ENCODE data around the gene PDE7B.

PDE7B gene

DNA sequence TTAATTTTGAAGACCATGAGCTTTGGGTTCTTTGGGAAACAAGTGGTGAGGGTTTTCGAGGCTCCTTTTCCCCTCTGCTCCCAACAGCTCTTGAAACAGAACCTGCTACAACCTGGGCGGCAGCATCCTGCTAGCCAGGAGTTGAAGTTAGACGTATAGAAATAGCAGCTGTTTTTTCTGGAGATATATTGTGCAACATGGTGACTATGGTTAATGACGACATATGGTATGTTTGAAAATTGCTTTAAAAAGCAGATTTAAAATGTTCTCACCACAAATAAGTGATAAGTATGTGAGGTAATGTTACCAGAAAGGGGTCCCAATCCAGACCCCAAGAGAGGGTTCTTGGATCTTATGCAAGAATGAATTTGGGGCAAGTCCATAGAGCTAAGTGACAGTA is 138.9 kb downstream of the PDE7B start:
- H3K4me1 Mint-ChIP-seq, result no peaks in the 10 kb centered on the region
- H3K4me3 Mint-ChIP-seq, result no peak overlapping the region
- H3K27ac Mint-ChIP-seq, result no peak overlapping the region
- TF ChIP-seq, protein P1, sequence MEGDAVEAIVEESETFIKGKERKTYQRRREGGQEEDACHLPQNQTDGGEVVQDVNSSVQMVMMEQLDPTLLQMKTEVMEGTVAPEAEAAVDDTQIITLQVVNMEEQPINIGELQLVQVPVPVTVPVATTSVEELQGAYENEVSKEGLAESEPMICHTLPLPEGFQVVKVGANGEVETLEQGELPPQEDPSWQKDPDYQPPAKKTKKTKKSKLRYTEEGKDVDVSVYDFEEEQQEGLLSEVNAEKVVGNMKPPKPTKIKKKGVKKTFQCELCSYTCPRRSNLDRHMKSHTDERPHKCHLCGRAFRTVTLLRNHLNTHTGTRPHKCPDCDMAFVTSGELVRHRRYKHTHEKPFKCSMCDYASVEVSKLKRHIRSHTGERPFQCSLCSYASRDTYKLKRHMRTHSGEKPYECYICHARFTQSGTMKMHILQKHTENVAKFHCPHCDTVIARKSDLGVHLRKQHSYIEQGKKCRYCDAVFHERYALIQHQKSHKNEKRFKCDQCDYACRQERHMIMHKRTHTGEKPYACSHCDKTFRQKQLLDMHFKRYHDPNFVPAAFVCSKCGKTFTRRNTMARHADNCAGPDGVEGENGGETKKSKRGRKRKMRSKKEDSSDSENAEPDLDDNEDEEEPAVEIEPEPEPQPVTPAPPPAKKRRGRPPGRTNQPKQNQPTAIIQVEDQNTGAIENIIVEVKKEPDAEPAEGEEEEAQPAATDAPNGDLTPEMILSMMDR (IDR thresholded peaks at IDR 0.05; ENCODE audit: unreplicated experiment in 3 of 3), result no peak
- no peaks in the 10 kb centered on the region for H3K36me3 Mint-ChIP-seq (ENCODE audit: low read depth)
- H3K27me3 Mint-ChIP-seq (ENCODE audit: low read depth), result no peaks in the 10 kb centered on the region
- no peaks in the 10 kb centered on the region for H3K9me3 Mint-ChIP-seq

DNA sequence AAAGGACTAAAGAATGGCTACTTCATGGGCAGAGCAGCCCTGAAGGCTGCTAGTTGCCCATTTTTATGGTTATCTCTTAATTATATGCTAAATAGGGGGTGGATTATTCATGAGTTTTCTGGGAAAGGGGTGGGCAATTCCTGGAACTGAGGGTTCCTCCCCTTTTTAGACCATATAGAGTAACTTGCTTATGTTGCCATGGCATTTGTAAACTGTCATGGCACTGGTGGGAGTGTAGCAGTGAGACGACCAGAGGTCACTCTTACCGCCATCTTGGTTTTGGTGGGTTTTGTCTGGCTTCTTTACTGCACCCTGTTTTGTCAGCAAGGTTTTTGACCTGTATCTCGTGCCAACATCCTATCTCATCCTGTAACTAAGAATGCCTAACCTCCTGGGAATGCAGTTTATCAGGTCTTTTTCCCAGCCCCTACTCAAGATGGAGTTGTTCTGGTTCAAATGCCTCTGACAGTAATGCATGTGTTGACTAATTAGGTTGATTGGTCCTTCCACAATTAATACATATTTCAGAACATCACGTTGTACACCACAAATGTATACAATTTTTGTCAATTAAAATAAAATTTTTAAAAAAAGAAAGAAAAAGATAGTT is 139.5 kb downstream of the PDE7B start:
- Mint-ChIP-seq H3K36me3 (ENCODE audit: low read depth) (no peaks in the 10 kb centered on the region), H3K4me3 (no peak overlapping the region), H3K9me3 (no peaks in the 10 kb centered on the region), H3K27me3 (ENCODE audit: low read depth) (no peaks in the 10 kb centered on the region), H3K27ac (no peak overlapping the region), H3K4me1 (no peaks in the 10 kb centered on the region)
- TF ChIP-seq, protein P1 (IDR thresholded peaks at IDR 0.05; ENCODE audit: unreplicated experiment in 3 of 3), result no peak

DNA sequence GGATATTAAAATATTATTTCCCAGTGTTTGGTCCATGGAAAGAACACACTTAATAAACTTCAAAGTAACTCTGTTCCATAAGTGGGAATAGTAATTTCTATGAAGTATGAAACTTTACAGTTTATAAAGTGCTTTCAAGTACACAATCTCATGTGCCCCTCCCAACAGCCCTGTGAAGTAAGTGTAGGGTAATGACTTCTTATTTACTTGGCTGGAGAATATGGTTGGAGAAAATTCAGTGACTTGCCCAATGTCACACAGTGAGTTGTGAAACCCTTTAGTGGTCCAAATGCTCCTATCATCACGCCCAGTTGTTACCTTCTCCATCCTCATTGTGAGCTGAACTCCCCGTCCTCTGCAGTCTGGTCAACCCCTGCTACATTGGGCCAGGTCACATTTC is 141.2 kb downstream of the PDE7B start:
- no peaks in the 10 kb centered on the region for H3K9me3 Mint-ChIP-seq
- H3K4me3 Mint-ChIP-seq, result no peak overlapping the region
- H3K36me3 Mint-ChIP-seq (ENCODE audit: low read depth), result no peaks in the 10 kb centered on the region
- TF ChIP-seq, protein P1 (IDR thresholded peaks at IDR 0.05; ENCODE audit: unreplicated experiment in 3 of 3), result no peak
- H3K27ac Mint-ChIP-seq, result no peak overlapping the region
- no peaks in the 10 kb centered on the region for H3K27me3 Mint-ChIP-seq (ENCODE audit: low read depth)
- H3K4me1 Mint-ChIP-seq, result no peaks in the 10 kb centered on the region

DNA sequence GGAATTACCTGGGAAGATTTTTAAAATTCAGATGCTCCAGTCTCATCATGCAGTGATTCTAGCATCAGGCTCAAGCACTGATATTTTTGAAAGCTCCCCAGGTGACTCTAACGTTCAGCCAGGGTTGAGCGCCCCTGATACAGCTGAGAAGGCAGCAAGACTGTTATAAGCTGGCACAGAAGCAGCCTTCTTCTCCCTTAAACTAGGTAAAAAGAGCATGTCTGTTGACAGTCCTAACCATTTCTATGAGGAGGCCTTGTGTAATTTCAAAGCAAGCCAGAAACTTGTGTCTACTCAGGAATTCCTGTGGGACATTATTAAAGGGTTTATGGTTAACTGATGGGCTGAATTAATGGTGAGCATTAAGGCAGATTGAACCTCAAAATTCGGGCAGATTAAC is 141.9 kb downstream of the PDE7B start:
- Mint-ChIP-seq H3K27me3 (ENCODE audit: low read depth) (no peaks in the 10 kb centered on the region), H3K36me3 (ENCODE audit: low read depth) (no peaks in the 10 kb centered on the region)
- TF ChIP-seq, protein P1 (IDR thresholded peaks at IDR 0.05; ENCODE audit: unreplicated experiment in 3 of 3), result no peak

DNA sequence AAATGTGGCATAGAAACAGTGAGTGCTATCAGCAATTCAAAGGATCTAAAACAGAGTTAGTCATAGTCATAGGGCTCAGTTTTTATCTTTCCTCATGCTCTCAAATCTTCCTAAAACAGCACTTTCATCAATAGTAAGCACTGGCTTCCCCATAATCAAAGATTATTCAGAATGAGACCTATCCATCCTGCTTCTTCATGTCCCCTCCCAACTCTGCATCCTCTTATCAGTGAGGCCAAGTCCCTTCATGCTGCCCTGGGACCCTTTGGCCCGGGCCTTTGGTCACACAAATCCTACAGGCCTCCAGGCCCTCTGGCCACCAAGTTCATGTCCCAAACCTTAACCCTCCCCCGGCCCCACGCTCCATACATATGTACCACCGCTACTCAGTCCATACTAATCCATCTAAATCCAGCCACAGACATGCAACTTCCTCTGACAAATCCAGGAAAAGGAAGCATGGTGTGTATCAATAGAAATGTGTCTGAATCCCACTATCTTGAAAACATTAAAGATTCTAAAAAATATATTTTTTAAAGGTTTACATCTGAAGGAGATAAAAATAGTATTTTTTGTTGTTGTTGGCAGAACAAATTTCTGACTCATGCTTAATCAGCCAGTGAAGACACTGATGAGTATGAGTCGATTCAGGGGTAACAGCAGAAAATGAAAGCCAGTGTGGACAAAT is 143.5 kb downstream of the PDE7B start:
- Mint-ChIP-seq H3K4me3 (no peak overlapping the region), H3K36me3 (ENCODE audit: low read depth) (no peaks in the 10 kb centered on the region), H3K27ac (no peak overlapping the region), H3K27me3 (ENCODE audit: low read depth) (no peaks in the 10 kb centered on the region), H3K9me3 (peaks cover 10% of the 10 kb centered on the region), H3K4me1 (no peaks in the 10 kb centered on the region)
- TF ChIP-seq, protein P1 (IDR thresholded peaks at IDR 0.05; ENCODE audit: unreplicated experiment in 3 of 3), result no peak

More for the DNA sequence above, 141.9 kb downstream of the PDE7B start:
- Mint-ChIP-seq H3K9me3 (no peaks in the 10 kb centered on the region), H3K27ac (no peak overlapping the region), H3K4me3 (no peak overlapping the region), H3K4me1 (no peaks in the 10 kb centered on the region)

DNA sequence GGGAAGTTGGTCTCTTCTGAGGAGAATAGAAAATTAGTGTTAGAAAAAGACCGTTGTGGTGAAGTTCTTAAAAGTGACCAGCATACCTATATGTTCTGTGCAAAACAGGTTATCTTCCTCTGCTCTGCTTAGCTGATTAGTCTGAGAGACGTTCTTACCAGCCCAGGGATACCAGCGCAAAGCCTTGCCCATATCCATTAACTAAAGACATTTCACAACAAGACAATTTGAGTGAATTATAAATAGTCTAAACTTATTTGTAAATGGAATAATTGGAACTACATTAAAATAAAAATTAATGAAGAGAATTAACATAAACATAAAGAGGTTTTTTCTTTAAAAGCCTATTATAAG is 144.0 kb downstream of the PDE7B start:
- Mint-ChIP-seq H3K36me3 (ENCODE audit: low read depth) (no peaks in the 10 kb centered on the region), H3K27me3 (ENCODE audit: low read depth) (no peaks in the 10 kb centered on the region), H3K27ac (no peak overlapping the region), H3K4me3 (no peak overlapping the region), H3K4me1 (no peaks in the 10 kb centered on the region), H3K9me3 (peaks cover 14% of the 10 kb centered on the region)
- TF ChIP-seq, protein P1 (IDR thresholded peaks at IDR 0.05; ENCODE audit: unreplicated experiment in 3 of 3), result no peak

All from nephron (organoid).